ENCODE measurements around the gene CPAMD8.

GRCh38 chr19:16888629-16889365 lies 137.8 kb downstream of the CPAMD8 start, which contains the start of gene F2RL3:
- TF ChIP-seq MAX (IDR thresholded peaks at IDR 0.05; ENCODE audit: insufficient read depth, insufficient read length) (peak; percentile 58), CTCF (IDR thresholded peaks at IDR 0.05; ENCODE audit: extremely low read depth in 1 of 2, insufficient read depth in 1 of 2, low read depth in 1 of 2, low read length in 2 of 2) (no peak), JUN (IDR thresholded peaks at IDR 0.05; ENCODE audit: borderline replicate concordance, insufficient read depth, insufficient read length, low read depth) (no peak), POLR2A (IDR thresholded peaks at IDR 0.05; ENCODE audit: low read depth, low read length) (no peak), EZH2 (IDR thresholded peaks at IDR 0.05; ENCODE audit: borderline replicate concordance, low read depth, low read length, severe bottlenecking) (no peak), FOS (IDR thresholded peaks at IDR 0.05; ENCODE audit: borderline replicate concordance, insufficient read depth, low read length) (peak; percentile 11), POLR2AphosphoS5 (IDR thresholded peaks at IDR 0.05; ENCODE audit: insufficient read depth, low read depth, low read length) (peak; percentile 56)

Data from endothelial cell of umbilical vein (primary cell).